Measurements from ENCODE around the gene STX8.
A peak's percentile ranks its signal among the peaks of the same experiment; 100 is the strongest.

STX8 gene

DNA sequence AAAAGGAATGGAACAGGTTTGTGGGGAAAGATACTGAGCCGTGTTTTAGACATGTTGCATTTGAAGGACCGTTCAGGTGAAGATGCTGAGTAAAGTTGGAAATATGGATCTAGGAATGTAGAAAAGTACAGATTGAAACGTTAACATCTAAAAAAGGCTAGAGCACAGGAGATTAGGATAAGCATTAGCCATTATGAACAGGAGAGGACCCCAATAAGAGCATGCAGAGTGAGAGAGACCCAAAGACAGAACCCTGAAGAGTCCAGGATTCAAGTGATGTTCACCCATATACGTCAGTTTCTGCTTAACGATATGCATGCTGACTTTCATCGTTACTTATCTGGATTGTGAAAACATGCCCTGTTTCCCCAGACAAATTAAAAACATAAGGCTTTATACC is 140.5 kb downstream of the STX8 start:
- DNase-seq = no peak

DNA sequence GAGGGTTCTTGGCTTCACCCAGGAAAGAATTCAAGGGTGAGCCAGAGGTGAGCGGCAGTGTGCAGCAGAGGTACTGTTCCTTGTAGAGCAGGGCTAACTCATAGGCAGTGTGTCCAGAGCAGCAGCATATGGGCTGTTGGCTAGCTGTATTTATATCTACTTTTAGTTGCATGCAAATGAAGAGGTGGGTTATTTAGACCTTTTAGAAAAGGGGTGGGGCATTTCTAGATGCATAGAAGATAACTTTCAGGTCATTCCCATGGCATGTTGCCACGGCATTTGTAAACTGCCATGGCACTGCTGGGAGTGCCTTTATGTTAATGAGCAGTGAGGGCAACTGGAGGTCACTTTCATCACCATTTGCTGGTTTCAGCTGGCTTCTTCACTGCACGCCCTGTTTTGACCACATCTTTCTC is 141.0 kb downstream of the STX8 start:
- DNase-seq = no peak

DNA sequence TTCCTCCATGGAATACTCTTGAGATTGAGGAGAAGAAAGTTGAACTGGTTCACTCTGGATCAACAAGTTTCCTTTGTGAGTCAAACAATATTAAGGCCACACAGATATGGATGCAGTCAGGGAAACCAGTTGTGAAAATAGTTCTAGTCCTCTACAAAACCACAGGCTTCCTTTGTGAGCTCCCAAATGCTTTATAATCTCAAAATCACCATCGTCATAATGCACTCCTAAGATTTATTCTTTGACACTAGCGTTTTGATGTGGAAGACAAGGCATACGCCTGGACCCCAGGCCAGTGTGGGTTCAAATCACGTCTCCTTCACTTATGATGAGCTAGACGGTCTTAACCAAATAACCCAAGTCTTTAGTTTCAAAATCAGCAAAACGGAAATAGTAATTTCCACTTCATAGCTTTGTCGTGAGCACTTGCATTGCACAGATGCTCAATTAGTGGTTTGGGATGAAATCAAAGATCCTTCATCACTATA is 142.6 kb downstream of the STX8 start:
- no peak for DNase-seq

DNA sequence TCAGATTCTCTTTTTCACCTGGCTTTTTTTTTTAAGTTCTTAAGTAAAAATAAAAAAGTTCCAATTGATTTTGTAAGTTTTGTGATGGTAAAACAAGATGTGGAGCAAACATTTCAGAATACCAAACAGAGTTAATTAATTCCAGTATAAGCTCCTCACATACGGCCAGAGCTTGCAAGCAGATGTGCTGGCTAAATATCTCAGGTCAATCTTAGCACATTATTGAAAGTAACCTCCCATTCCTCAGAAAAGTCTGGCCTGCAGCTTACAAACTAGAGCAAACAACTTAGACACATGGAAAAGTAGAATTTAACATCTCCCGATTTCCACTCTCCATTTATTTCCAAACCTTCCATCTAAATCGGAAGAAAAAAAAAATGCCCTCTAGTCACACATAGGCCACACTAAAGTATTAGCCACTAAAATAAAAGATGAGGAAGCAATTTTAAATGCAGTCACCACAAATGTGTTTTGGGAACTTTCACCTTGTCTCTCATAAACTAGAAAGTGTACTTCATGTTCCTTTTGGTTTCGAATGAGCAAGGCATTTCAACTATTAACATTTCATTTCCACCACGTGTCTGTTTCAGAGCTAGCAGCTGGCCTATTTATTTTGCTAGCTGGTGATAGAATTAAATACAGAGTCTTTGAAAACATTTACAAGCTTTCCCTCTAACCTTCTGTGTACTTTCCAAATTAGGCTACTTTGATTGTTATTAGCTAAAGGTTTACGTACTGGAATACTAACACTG is 143.3 kb downstream of the STX8 start:
- DNase-seq = no peak

DNA sequence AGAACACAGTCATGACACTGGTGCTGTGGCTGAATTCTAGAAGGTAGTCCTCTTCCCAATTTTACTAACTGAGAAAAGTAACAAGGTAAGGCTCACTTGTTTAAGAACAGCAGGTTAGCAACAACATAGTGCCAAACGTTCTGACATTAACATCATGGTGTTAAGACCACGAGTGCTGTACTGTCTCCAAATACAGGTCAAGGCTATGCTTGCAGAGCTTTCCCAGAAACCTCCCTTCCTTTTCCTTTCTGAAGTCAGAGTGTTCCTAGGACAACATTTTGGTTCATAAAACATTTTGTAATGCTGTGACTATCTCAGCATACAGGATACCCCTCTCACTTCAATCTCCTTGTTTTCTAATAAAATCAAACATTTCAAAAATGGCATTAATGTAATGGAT is 144.0 kb downstream of the STX8 start:
- DNase-seq = no peak

DNA sequence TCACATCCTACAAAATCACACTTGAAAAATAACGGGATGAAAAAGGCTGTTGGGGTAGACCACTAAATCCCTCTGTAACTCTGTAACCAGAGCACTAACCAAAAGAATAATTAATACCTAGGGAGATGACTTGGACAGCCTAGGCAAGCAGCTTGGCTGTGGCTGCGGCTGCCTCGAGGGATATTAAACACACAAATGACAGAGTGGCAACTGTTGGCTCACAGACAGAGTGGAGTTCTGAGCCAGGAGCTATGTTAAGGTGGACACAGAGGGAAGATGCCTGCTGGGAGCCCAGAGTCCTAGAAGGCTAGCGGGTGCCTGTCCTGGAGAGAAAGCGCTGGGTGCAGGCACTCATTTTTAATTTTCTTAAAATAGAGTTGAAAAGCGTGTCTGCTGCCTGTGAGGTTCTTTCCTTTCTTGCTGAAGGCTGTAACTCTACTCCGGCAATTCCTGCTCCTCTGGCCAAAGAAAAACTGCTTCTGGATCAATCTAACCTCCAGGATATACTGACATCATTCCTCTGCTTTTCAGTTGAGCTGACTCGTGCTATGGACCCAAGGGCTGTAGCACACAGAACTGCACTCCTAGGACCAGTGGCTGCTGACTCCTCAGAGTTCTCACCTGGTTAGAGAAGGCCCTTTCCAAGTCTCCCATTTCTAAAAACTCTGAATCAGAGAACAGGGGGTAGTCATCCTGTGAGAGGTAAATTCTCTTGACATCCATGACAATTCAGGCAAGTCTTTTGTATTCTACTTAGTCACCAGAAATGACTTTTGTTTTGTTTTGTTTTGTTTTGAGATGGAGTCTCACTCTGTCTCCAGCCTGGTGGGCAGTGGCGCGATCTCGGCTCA is 147.9 kb downstream of the STX8 start:
- DNase-seq = no peak

DNA sequence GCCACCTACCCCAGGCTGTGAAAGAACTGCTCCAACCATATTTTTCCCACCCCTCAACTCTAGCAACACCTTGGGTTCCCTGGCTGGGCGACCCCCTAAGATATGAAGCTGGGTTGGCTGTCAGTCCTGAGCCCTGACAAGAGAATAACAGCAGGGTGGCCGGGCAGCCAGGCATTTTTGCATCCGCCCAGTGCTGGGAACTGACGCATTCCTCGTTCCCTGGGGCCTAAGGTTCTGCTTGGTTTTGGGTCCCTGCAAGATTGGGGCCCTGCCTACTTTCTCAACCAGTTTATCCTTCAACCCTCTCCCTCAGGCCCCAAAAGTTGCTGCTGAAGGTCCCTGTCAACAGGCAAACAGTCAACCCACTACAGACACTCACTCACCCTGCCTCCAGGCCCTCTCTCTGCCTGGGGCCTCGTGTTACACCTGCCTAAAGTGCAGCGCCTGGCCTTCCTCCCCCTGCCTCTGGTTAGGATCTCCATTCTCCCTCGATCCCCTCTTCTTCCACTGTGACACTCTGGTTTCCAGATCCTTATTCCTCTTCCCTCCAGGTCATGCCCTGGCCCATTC is 151.5 kb downstream of the STX8 start:
- DNase-seq = no peak

DNA sequence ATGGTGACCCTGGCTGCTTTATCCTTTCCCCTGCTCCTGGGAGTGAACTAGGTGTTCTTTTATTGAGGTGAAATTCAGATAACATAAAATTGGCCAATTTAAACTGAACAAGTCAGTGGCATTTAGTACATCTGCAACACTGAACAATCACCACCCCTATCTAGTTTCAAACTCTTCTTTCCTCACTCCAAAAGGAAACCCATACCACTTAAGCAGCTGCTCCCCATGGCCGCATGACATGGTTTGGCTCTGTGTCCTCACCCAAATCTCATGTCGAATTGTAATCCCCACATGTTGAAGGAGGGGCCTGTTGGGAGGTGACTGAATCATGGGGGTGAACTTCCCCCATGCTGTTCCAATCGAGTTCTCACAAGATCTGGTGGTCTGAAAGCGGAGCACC is 154.1 kb downstream of the STX8 start:
- DNase-seq = no peak

DNA sequence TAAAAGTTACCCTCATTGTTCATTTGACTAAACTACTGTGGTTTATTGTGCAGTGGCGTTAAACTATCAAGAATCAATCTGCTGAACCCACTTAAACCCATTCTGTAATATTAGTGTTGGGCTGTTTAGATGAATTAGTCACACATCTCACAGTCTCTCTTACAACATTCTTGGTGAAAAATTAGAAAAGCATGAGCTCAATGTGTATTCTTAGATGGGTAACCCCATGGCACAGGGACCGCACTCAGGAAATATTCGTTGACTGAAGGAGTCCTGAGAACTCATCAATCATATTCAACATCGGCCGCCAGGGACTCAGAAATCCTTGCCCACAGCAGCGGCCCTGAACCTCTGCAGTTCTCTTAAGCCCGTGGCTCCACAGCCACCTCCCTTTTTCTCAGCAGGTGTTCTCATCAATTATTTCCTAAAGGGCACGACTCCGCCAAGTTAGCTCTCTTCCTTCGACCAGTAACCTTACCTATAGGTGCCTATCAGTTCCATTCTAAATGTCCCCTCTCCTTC is 155.6 kb downstream of the STX8 start:
- no peak for DNase-seq

DNA sequence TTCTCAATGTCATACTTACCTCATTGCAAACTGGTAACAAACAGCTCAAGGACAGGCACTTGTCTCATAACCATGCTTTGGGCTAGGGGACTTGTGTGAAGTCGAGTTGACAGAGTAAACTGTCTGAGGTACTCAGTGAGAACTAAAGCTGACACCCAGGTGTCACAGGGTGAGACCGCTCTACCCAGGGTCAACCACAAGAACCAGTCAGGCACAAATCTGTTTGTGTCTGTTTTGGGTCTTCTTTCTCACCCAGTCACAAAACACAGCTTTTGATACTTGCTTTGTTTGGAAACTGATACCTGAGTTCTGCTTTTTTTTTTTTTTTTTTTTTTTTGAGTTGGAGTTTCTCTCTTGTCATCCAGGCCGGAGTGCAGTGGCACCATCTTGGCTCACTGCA is 161.1 kb downstream of the STX8 start:
- DNase-seq = no peak

DNA sequence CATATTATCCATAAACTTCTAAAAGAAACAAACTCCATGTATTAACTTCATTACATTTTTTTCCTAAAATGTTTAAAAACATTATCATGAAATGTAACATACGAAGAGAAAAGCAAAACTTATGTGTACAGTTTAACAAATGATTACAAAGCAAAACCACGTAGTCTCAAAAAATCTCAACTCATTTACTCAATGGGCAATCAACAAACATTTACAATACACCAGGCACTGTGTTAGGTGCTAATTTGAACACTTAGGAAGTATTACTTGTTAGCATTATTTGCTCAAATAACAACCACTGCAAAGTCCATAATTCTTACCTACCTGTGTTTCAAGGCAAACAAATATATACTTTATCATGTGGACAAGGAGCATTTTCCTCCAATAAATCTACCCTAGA is 164.9 kb downstream of the STX8 start:
- no peak for DNase-seq

DNA sequence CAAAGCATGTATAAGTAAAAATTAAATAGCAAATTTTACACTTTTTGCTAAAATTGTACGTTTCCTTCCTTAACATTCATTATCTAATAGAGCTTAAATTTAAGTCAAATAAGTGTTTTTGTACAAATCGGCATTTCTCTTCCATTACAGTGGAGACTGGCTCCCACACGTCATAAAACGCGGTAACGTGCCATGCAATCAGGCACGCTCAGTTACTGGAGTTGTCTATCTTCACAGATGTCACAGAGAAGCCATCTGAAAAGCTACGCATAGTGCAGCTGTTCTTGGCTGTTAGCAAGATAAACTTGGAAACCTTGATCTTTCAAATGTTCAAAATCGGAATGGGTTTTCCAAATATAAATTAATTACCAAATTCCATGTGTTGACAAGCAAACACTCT is 165.3 kb downstream of the STX8 start:
- DNase-seq = no peak

DNA sequence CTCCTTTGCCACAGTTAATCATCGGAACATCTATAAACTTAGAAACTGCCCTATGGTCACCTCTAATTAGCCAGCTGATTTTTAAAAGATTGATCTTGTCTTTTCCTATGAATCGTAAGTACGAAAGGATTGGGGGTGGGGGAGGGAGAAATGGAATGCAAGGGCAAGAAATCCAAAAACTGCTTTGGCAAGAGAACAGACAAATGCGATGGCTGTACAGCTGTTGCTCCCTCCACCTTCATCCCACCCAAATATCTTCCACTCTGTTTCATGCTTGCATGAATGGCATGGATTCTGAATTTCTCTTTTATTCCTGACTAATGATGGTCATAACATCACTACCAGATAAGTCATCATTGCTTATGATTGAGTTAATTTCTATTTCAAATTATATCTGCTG is 165.7 kb downstream of the STX8 start:
- no peak for DNase-seq

DNA sequence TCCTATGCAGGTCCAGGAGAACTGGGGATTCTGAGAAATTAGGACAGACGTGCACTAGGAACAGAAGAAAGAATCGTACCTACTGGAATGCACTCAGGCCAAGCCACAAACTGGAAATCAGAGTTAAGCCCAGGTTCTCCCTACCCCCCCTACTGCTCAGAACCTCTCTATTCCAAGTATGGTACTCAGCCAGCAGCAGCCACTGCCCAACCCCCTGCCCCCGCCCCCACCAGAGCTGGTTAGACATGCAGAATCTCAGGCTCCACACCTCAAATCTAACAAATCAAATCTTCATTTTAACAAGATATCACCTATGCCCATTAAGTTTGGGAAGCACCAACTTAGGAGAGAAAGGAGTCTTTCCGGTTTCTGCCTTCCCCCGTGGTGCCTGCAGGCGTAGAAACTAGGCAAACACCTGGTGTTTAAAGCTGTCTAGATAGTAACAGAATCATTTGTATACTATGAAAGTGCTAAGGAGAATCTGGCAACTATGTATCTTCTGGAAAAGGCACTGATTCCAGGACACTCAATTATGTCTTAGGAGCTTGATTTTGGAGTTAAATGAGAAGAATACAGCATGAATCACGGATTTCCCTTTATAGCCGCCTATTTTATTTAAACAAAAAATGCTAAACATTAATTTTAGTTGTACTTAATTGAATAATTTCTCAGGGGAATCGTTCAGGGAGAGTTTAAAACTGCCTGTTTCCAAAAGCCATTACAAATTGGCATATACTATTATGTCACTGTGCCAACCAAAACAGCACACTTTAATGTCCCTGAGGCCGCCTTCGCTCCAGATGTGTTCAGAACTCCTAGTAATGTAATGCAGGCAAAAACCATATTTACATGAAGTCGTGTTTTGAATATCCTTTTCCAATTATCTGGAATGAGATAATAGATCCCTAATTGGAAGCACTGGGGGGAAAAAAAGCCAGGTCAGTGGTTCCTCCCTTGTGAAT is 166.5 kb downstream of the STX8 start:
- no peak for DNase-seq

DNA sequence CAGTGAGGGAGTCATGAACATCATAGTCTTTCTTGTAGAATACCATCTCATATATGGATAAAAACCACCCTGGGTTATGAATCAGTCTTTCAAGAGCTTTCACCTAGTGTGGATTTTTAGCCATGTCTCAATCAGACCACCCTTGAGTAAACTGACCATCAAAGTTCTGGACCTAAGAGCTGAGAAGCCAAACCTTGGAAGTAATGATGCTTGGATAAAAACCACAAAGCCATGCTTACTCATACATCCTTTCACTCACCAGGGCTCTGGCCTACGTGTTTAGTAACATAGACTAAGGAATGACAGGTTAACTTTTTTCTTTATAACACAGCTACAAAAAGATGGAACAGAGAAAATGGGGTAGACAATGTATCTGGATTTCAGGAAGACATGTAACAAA is 167.2 kb downstream of the STX8 start:
- no peak for DNase-seq

DNA sequence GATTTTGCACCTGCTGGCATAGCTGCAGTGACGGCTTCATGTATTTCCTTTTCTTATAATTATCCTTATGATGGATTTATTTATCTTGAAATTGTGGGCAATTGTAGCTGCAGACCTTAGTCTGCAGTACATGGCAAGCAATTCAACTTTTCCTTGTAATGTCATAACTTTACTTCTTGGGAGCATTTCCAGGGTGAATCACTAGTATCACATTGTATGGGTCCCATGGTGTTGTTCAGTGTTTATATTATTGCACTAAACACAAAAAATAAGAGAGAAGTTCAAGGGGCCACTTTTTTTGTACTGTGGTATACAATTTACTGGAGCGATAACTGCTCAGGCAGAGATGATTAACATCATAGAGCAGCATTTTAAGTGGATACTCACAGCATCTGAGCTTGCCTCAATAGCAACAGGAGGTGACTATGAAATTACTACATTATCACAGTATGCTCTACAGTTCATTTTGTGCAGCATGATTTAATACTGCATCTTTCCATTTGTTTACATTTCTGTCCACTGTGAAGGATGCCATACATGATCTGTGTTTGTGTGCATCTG is 169.5 kb downstream of the STX8 start:
- DNase-seq = no peak

DNA sequence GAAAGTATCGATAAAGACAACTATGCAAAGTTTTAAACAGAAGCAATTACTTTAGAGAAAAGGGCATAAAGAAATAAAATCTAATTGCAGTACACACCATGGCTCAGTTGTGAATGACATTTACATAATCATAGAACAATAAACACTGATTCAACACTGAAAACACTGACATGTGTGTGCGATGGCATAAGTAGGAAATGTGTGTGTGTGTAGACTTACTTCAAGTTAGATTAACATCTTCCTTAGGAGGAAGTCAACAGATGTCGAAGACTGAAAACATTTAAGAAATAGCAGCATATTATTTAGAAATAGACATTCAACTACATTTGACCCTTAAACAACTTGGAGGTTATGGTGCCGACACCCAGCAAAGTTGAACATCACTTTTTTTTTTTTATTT is 172.4 kb downstream of the STX8 start:
- DNase-seq = no peak

DNA sequence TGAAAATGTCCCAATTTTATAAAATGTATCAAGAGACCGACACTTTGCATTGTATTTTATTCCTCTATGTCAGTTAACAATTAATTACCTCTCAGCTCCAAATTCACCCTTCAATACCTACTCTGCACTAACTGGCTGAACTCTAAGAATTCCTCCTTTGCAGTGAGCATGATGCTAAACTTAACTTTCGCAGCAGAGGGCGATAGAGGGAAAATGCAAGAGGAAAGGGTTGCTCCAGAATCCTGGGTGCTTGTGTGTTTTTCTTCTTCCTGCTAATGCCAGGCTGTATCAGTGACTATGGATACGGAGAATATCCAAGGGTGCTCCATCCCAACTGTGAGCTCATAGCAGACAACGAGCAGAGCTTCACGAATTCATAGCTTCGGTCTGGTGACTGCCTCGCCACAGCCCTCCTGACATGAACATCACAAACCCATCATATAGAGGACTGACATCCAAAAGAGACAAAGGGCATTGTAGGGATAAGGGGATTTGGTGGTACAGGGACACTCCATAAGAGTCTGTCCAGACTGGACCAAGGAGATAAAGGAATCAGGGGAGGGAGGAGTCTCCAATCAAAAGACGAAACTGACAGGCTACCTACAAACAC is 172.9 kb downstream of the STX8 start:
- peak; percentile 13 for DNase-seq

DNA sequence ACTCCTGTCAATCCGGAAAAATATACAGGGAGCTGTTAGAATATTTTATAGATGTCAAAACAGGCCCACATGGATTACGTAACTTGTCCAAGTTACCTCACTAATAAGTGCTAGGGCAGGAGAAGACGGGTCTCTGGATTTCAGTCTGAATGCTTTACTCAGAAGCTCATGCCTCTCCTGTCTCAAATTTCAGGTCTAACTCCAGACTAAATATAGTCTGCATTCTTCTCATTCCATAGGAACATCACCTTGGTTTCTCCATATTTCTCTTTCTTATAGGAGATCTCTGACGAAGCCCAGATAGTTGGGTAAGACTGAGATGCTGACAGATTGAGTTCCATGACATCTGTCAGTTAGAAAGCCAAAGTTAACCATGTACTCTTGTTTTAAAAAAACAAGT is 174.2 kb downstream of the STX8 start:
- no peak for DNase-seq

DNA sequence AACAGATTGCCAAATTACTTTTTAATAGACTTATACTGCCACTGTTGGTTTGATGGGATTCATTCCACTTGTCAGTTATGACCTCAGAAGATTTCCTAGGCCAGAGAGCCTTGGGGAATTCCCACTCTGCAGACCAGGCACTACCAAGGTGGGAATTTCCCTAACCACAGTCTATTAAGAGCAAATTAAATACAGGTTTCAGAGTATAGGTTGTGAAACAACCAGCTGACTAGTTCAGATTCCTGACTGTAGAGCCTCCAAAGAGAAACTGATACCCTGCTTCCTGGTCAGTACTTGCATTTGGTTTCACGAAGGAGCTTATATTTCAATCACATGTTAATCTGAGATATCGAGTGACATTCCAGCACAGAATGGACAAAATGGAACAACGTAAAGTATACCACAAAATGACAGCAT is 186.5 kb downstream of the STX8 start:
- no peak for DNase-seq

DNA sequence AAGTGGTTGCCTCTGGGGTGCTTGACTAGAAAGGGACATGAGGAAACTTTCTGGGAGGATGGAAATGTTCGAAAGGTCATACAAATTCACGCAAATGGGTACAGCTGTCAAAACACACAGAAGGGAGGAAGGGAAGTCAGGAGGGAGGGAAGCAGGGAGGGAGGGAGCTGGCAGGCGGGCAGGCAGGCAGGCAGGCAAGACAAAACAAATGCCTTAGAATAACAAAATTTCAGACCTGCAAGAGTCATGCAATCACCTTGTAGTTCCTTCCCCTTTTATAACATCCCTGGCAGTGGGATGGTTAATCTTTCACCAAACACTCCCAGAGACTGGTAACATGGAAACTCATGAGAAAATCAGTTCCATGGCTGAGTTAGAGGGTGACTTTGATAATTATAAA is 189.2 kb downstream of the STX8 start:
- no peak for DNase-seq

DNA sequence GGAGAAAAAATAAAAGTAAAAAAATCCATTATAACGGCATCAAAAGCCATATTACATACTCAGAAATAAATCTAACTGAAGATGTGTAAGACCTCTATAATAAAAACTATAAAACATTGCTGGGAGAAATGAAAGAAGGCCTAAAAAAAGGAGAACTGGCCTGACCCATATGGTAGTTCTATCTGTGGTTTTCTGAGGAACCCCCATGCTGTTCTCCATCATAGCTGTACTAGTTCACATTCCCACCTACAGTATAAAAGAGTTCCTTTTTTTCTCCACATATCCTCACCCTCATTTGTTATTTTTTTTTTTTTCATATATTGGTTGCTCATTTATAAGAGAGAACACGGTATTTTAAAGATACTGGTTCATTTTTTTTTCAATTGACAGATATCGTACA is 191.8 kb downstream of the STX8 start:
- DNase-seq = no peak

All from CD4-positive, alpha-beta T cell treated with Interleukin-4 for 4 hours (primary cell).